M059J (cell line): ENCODE measurements around the gene UFSP1. TPM values are rescaled to one million over a fixed set of nuclear protein-coding genes. Genes with fewer than 3 reads are reported as not detected.

Experiments
- DNase-seq: peaks from one replicate; pipeline ENCODE4 v3.0.0-alpha.2; 2012; ENCODE audit warnings: low read depth
- total RNA-seq: library from RNA; depleted of rRNA; stranded (reverse); fragments of >200 nt; shearing (Covaris generic); gene quantifications from 2 replicates; pipeline ENCODE4 v1.2.3, GENCODE V29; 2014

Gene UFSP1
- total RNA-seq, 1 experiment from 2014 or later: 1.3 TPM

- DNase-seq: no peak
Observed at GRCh38 chr7:100882201-100882600, 7.3 kb downstream of the UFSP1 start.

GRCh38 chr7:100881136-100881535, 8.4 kb downstream of the UFSP1 start:
- no peak for DNase-seq

GRCh38 chr7:100880645-100881044, 8.9 kb downstream of the UFSP1 start:
- DNase-seq: no peak

GRCh38 chr7:100879685-100880261, 9.7 kb downstream of the UFSP1 start:
- DNase-seq: no peak

GRCh38 chr7:100878685-100879084, 10.8 kb downstream of the UFSP1 start:
- DNase-seq: no peak

- no peak for DNase-seq
Observed at GRCh38 chr7:100878013-100878412, 11.5 kb downstream of the UFSP1 start.

GRCh38 chr7:100875356-100875751, 14.2 kb downstream of the UFSP1 start:
- peak; percentile 47 for DNase-seq

GRCh38 chr7:100874577-100875355, 14.7 kb downstream of the UFSP1 start, which contains the start of gene SRRT:
Gene SRRT (plus strand): TSS chr7:100875103. CDS start chr7:100875591, 488 bp downstream.
- DNase-seq: peak; percentile 98

- DNase-seq: no peak
Observed at GRCh38 chr7:100874300-100874576, 15.3 kb downstream of the UFSP1 start.

- no peak for DNase-seq
Observed at GRCh38 chr7:100873599-100874299, 15.8 kb downstream of the UFSP1 start.

GRCh38 chr7:100867776-100868485, 21.6 kb downstream of the UFSP1 start:
- DNase-seq: no peak

GRCh38 chr7:100867040-100867775, 22.3 kb downstream of the UFSP1 start, which contains the start of gene TRIP6:
Gene TRIP6 (plus strand): TSS chr7:100867387. CDS start chr7:100867498, 111 bp downstream.
- DNase-seq: peak; percentile 95

GRCh38 chr7:100866729-100867039, 22.8 kb downstream of the UFSP1 start:
- DNase-seq: no peak

GRCh38 chr7:100865938-100866728, 23.4 kb downstream of the UFSP1 start:
- DNase-seq: peak; percentile 82

GRCh38 chr7:100865372-100865911, 24.1 kb downstream of the UFSP1 start:
- DNase-seq: peak; percentile 91

- no peak for DNase-seq
Observed at GRCh38 chr7:100864263-100864845, 25.2 kb downstream of the UFSP1 start.

GRCh38 chr7:100863406-100863950, 26.0 kb downstream of the UFSP1 start:
- DNase-seq: peak; percentile 98

GRCh38 chr7:100861616-100861985, 27.9 kb downstream of the UFSP1 start:
- no peak for DNase-seq

GRCh38 chr7:100860702-100861615, 28.6 kb downstream of the UFSP1 start:
- DNase-seq: no peak
